Activated CD4-positive, alpha-beta T cell treated with anti-CD3 and anti-CD28 coated beads, Interleukin-2, amount 50 U/mL, for 4 hours (primary cell): ENCODE results near the gene COL6A1.

Experiments used
- DNase-seq, 2 experiments: peaks; one replicate each; pipeline ENCODE4 v3.0.0-alpha.2; 2020

COL6A1 gene

GRCh38 chr21:45983981-45984551, 2.5 kb downstream of the COL6A1 start:
- no peak for DNase-seq

- DNase-seq, result no peak
Measured at GRCh38 chr21:45984584-45985095, 3.1 kb downstream of the COL6A1 start.

- DNase-seq, result no peak
Measured at GRCh38 chr21:45985471-45986315, 4.1 kb downstream of the COL6A1 start.

- DNase-seq, result no peak
Measured at GRCh38 chr21:45986316-45987051, 4.9 kb downstream of the COL6A1 start.

- DNase-seq, result no peak
Measured at GRCh38 chr21:45987121-45987711, 5.6 kb downstream of the COL6A1 start.

GRCh38 chr21:45988366-45989347, 7.1 kb downstream of the COL6A1 start:
- DNase-seq, result no peak

GRCh38 chr21:45989355-45990048, 7.9 kb downstream of the COL6A1 start:
- no peak for DNase-seq

- no peak for DNase-seq
Measured at GRCh38 chr21:45990049-45990711, 8.6 kb downstream of the COL6A1 start.

GRCh38 chr21:45990741-45991605, 9.4 kb downstream of the COL6A1 start:
- DNase-seq, result no peak

GRCh38 chr21:45991606-45992300, 10.2 kb downstream of the COL6A1 start:
- no peak for DNase-seq

- DNase-seq, result no peak
Measured at GRCh38 chr21:45992301-45993209, 11.0 kb downstream of the COL6A1 start.

GRCh38 chr21:45993210-45994085, 11.9 kb downstream of the COL6A1 start:
- DNase-seq, result no peak

- DNase-seq, result no peak
Measured at GRCh38 chr21:45994086-45994661, 12.6 kb downstream of the COL6A1 start.

GRCh38 chr21:45994759-45995685, 13.5 kb downstream of the COL6A1 start:
- DNase-seq, result no peak

- no peak for DNase-seq
Measured at GRCh38 chr21:45995686-45996179, 14.2 kb downstream of the COL6A1 start.
